ENCODE results near the gene USHBP1. TPM values are rescaled to one million over a fixed set of nuclear protein-coding genes. Genes with fewer than 3 reads are reported as not detected.
A peak's percentile ranks its signal among the peaks of the same experiment; 100 is the strongest.

Gene USHBP1
- total RNA-seq, 1 experiment from 2014 or later = 0.15 TPM

- TF ChIP-seq YY1 (IDR thresholded peaks at IDR 0.05; ENCODE audit: extremely low read depth, insufficient replicate concordance, low read depth, low read length) = peak; percentile 26
- TF ChIP-seq JUND (IDR thresholded peaks at IDR 0.05) = no peak
- TF ChIP-seq EZH2 (IDR thresholded peaks at IDR 0.05) = no peak
- no peak for TF ChIP-seq FOSL1 (IDR thresholded peaks at IDR 0.05; ENCODE audit: low read depth)
- TF ChIP-seq ELF1 (IDR thresholded peaks at IDR 0.05; ENCODE audit: borderline replicate concordance, low read depth) = no peak
Observed at GRCh38 chr19:17235300-17235970, 29.1 kb downstream of the USHBP1 start (continued).

GRCh38 chr19:17234911-17235299 lies 29.6 kb downstream of the USHBP1 start:
- DNase-seq (ENCODE audit: low read depth, low spot score) = no peak
- intact Hi-C loops (cut with micrococcal nuclease) = no loop called here
- TF ChIP-seq CTCF (IDR thresholded peaks at IDR 0.05 in 2 of 3, conservative IDR thresholded peaks at IDR 0.05 in 1 of 3; ENCODE audit: borderline replicate concordance in 1 of 3, insufficient read depth in 1 of 3, low read depth in 2 of 3, low read length in 2 of 3) = no peak
- TF ChIP-seq ELF1 (IDR thresholded peaks at IDR 0.05; ENCODE audit: borderline replicate concordance, low read depth) = no peak
- no peak for TF ChIP-seq ZNF274 (IDR thresholded peaks at IDR 0.05; ENCODE audit: low read depth, low read length)
- no peak for TF ChIP-seq YY1 (IDR thresholded peaks at IDR 0.05; ENCODE audit: extremely low read depth, insufficient replicate concordance, low read depth, low read length)
- TF ChIP-seq TCF7L2 (IDR thresholded peaks at IDR 0.05; ENCODE audit: borderline replicate concordance, extremely low read depth, insufficient read depth, insufficient read length) = no peak
- no peak for TF ChIP-seq EZH2phosphoT487 (IDR thresholded peaks at IDR 0.05; ENCODE audit: borderline replicate concordance)
- peak; percentile 54 for TF ChIP-seq POLR2A (IDR thresholded peaks at IDR 0.05; ENCODE audit: borderline replicate concordance, extremely low read depth, insufficient read depth, insufficient read length)
- TF ChIP-seq EGR1 (IDR thresholded peaks at IDR 0.05; ENCODE audit: low read depth) = no peak
- TF ChIP-seq ZBTB33 (IDR thresholded peaks at IDR 0.05; ENCODE audit: extremely low read depth, insufficient replicate concordance, low read length) = no peak
- TF ChIP-seq SP1 (IDR thresholded peaks at IDR 0.05; ENCODE audit: low read depth) = no peak
- TF ChIP-seq ZFX (IDR thresholded peaks at IDR 0.05) = no peak
- TF ChIP-seq REST (IDR thresholded peaks at IDR 0.05; ENCODE audit: low read depth) = no peak
- no peak for TF ChIP-seq SIN3A (IDR thresholded peaks at IDR 0.05; ENCODE audit: low read depth)
- TF ChIP-seq FOSL1 (IDR thresholded peaks at IDR 0.05; ENCODE audit: low read depth) = no peak

More at GRCh38 chr19:17234911-17235299, 29.6 kb downstream of the USHBP1 start:
- Histone ChIP-seq H3K27ac (ENCODE audit: low read depth, low read length) (peak overlapping the region; percentile 100), H3K9ac (ENCODE audit: low read length) (peak overlapping the region; percentile 94), H3K9me2 (ENCODE audit: insufficient read depth) (no peaks in the 10 kb centered on the region), H3K36me3 (ENCODE audit: control insufficient read depth in 1 of 2, insufficient read depth in 2 of 2, low read length in 2 of 2) (peaks cover 13 to 16% of the 10 kb centered on the region in 2 experiments; a peak in 3 of 4 replicates), H3K4me2 (ENCODE audit: low read length) (peak overlapping the region; percentile 98), H3K79me2 (ENCODE audit: insufficient read depth, low read length) (peaks cover 53% of the 10 kb centered on the region), H3K4me3 (replicated peaks in 1 of 2; ENCODE audit: low read depth in 1 of 2, low read length in 2 of 2) (peak overlapping the region; percentile 91 to 93), H3K9me3 (ENCODE audit: control insufficient read depth in 1 of 2, insufficient read depth in 1 of 2, low read depth in 1 of 2, low read length in 2 of 2) (no peaks in the 10 kb centered on the region), H3K4me1 (ENCODE audit: control insufficient read depth in 1 of 2, insufficient read depth in 2 of 2, low read length in 2 of 2) (peaks cover 13 to 27% of the 10 kb centered on the region in 2 experiments), H3K27me3 (ENCODE audit: insufficient read depth, low read length) (no peaks in the 10 kb centered on the region), H2AFZ (ENCODE audit: low read depth, low read length, poor library complexity, severe bottlenecking) (no peak overlapping the region), H4K20me1 (ENCODE audit: insufficient read depth) (peaks cover 7% of the 10 kb centered on the region; the same call in 1 of the 2 replicates)
- CTCF ChIA-PET = interaction anchor here (0.6 to 1.4 kb wide), 2 partner anchors 9 to 49 kb away, joined by 3 read pairs; partner anchors contain the start of gene OCEL1
- peak; percentile 77 for ATAC-seq
- BruUV-seq (replicated peaks) = no TSS peak
- POLR2A ChIA-PET = interaction anchor here (0.8 to 3.8 kb wide), 8 partner anchors 8 to 32 kb away, joined by 3 to 29 read pairs (median 5); partner anchors contain the start of genes BABAM1, OCEL1 and USE1
- RAD21 ChIA-PET (ENCODE audit: low non-redundant PET in 1 of 2, low total read pairs in 2 of 2, uncharacterized antibody in 2 of 2, unreplicated experiment in 2 of 2) = interaction anchor here in 1 of 2 experiments (1.9 kb wide), 1 partner anchor 8 kb away, joined by 5 read pairs; the partner anchor contains the start of gene OCEL1

All from HCT116 (cell line).